Body of pancreas (tissue), 4 donors: ENCODE results near the gene CCDC169.

ENCODE experiments used
- CTCF ChIP-seq, 7 experiments: fragments of 450-650 bp in 4 of 7; fragments of 200-600 bp in 3 of 7; sonication (generic) in 3 of 7; IDR thresholded peaks; one replicate each; pipeline ENCODE4 v1.5.1; 2016 to 2019; ENCODE audit warnings: antibody characterized with exemption in 7 of 7
- POLR2A ChIP-seq, 3 donors: fragments of 450-650 bp; IDR thresholded peaks; one replicate each; pipeline ENCODE4 v1.6.1; 2016; ENCODE audit warnings: antibody characterized with exemption in 3 of 3, mild to moderate bottlenecking in 2 of 3

- no peak for TF ChIP-seq CTCF (IDR thresholded peaks at IDR 0.05)
- TF ChIP-seq POLR2A (IDR thresholded peaks at IDR 0.05): no peak
These were observed 3.5 kb downstream of the CCDC169 start for GRCh38 chr13:36294096-36294495.
